HepG2 (cell line): ENCODE measurements around the gene ARHGAP31. TPM values are rescaled to one million over a fixed set of nuclear protein-coding genes. Genes with fewer than 3 reads are reported as not detected.

Source experiments
- ATAC-seq: fragments of 200-7000 bp; cut with Tn5 transposase; 3 replicates; pipeline ENCODE4 v1.9.1; 2020; ENCODE audit warnings: mild to moderate bottlenecking, moderate library complexity
- BruUV-seq: library from RNA; stranded (reverse); fragments of 400-500 nt; replicated peaks from 2 replicates; lab custom pipeline; 2021; lab: Mats Ljungman, UMichigan
- CTCF ChIA-PET: fragments of 300-600 bp; formaldehyde crosslinking; extraction: SDS; loops from one replicate; lab custom pipeline; 2021; ENCODE audit warnings: low total read pairs, inconsistent platforms, low intra/inter-chr PET ratio; lab: Yijun Ruan, JAX
- POLR2A ChIA-PET: fragments of 350-600 bp; sonication (Branson Sonifier 250); formaldehyde crosslinking; loops from one replicate; lab custom pipeline; 2020; ENCODE audit warnings: antibody characterized with exemption, inconsistent platforms; lab: Yijun Ruan, JAX
- DNase-seq: peaks from one replicate; pipeline ENCODE4 v3.0.0-alpha.2; 2015; ENCODE audit warnings: low spot score
- FAIRE-seq: peaks from 3 replicates; lab custom pipeline; 2011; peaks lifted over from hg19 to GRCh38; lab: Jason Lieb, UNC
- H2AFZ ChIP-seq: one replicate; pipeline ENCODE4 v1.6.1; 2011; ENCODE audit warnings: low read length, inconsistent platforms
- H3K27ac ChIP-seq: fragments of 300-600 bp; 3 replicates; pipeline ENCODE4 v1.8.0; 2011; ENCODE audit warnings: mixed run types, mild to moderate bottlenecking, mixed read lengths, low read length, inconsistent platforms; ENCODE audit not compliant: insufficient read depth; ENCODE audit errors: extremely low read length
- H3K27me3 ChIP-seq, 2 experiments: fragments of 200-600 bp in 1 of 2; 2 replicates in 1 of 2; 3 replicates in 1 of 2; pipeline versions ENCODE4 v1.6.0 to v1.8.0; 2011; ENCODE audit warnings: low read length in 2 of 2, mild to moderate bottlenecking in 2 of 2, moderate library complexity in 2 of 2, inconsistent platforms in 1 of 2; ENCODE audit not compliant: insufficient read depth in 2 of 2, control insufficient read depth in 1 of 2
- H3K36me3 ChIP-seq, 2 experiments: fragments of 200-600 bp in 1 of 2; replicated peaks in 1 of 2; 2 replicates in 1 of 2; 3 replicates in 1 of 2; pipeline versions ENCODE4 v1.5.1 to v1.8.0; 2011; ENCODE audit warnings: low read length in 2 of 2, inconsistent platforms in 1 of 2; ENCODE audit not compliant: insufficient read depth in 2 of 2, control insufficient read depth in 1 of 2
- H3K4me1 ChIP-seq: 2 replicates; pipeline ENCODE4 v1.5.1; 2012; ENCODE audit warnings: low read length, inconsistent platforms; ENCODE audit not compliant: insufficient read depth
- H3K4me2 ChIP-seq: 2 replicates; pipeline ENCODE4 v1.6.0; 2011; ENCODE audit warnings: low read depth, low read length, inconsistent platforms
- H3K4me3 ChIP-seq, 3 experiments: fragments of 200-600 bp in 1 of 3; sonication (generic), shearing (Covaris generic) in 1 of 3; replicated peaks in 1 of 3; 2 replicates each; pipeline ENCODE4 v1.5.1; 2011 to 2016; ENCODE audit warnings: low read length in 3 of 3, inconsistent platforms in 2 of 3, low read depth in 2 of 3, mild to moderate bottlenecking in 2 of 3, control low read depth in 1 of 3, mixed read lengths in 1 of 3; ENCODE audit not compliant: insufficient read depth in 1 of 3
- H3K79me2 ChIP-seq: one replicate; pipeline ENCODE4 v1.6.1; 2011; ENCODE audit warnings: low read length, inconsistent platforms; ENCODE audit not compliant: insufficient read depth
- H3K9ac ChIP-seq: 2 replicates; pipeline ENCODE4 v1.6.0; 2011; ENCODE audit warnings: mild to moderate bottlenecking, low read depth, low read length, inconsistent platforms; ENCODE audit not compliant: insufficient read depth
- H3K9me3 ChIP-seq: 2 replicates; pipeline ENCODE4 v1.5.1; 2012; ENCODE audit warnings: mild to moderate bottlenecking, low read length
- H4K20me1 ChIP-seq: 2 replicates; pipeline ENCODE4 v1.6.0; 2011; ENCODE audit warnings: inconsistent platforms, mild to moderate bottlenecking, low read length, moderate library complexity; ENCODE audit not compliant: insufficient read depth
- ELK4 ChIP-seq: sonication (generic); formaldehyde crosslinking; IDR thresholded peaks from 2 replicates; pipeline ENCODE4 v1.9.0; 2021; ENCODE audit warnings: missing genetic modification reagents, borderline replicate concordance
- XBP1 ChIP-seq: sonication (generic); formaldehyde crosslinking; IDR thresholded peaks from 2 replicates; pipeline ENCODE4 v1.5.0; 2020; ENCODE audit warnings: missing genetic modification reagents
- ZBTB1 ChIP-seq: sonication (generic); formaldehyde crosslinking; IDR thresholded peaks from 2 replicates; pipeline ENCODE4 v1.4.0; 2020; ENCODE audit warnings: missing genetic modification reagents, borderline replicate concordance
- ZBTB44 ChIP-seq: sonication (generic); formaldehyde crosslinking; IDR thresholded peaks from 2 replicates; pipeline ENCODE4 v1.4.0; 2020; ENCODE audit warnings: missing genetic modification reagents
- ZFP1 ChIP-seq: IDR thresholded peaks from 2 replicates; pipeline ENCODE4 v1.6.1; 2016
- ZNF407 ChIP-seq: sonication (generic); formaldehyde crosslinking; IDR thresholded peaks from one replicate; pipeline ENCODE4 v1.5.1; 2020; ENCODE audit warnings: mild to moderate bottlenecking, missing genetic modification reagents; ENCODE audit errors: not compliant biosample characterization
- ZNF451 ChIP-seq: sonication (generic); formaldehyde crosslinking; IDR thresholded peaks from 2 replicates; pipeline ENCODE4 v1.5.0; 2020; ENCODE audit warnings: mild to moderate bottlenecking, missing genetic modification reagents
- ZNF576 ChIP-seq: sonication (generic); formaldehyde crosslinking; IDR thresholded peaks from 2 replicates; pipeline ENCODE4 v1.4.0; 2020; ENCODE audit warnings: mild to moderate bottlenecking, missing genetic modification reagents
- ZNF577 ChIP-seq: sonication (generic); formaldehyde crosslinking; IDR thresholded peaks from 2 replicates; pipeline ENCODE4 v1.4.0; 2020; ENCODE audit warnings: mild to moderate bottlenecking, low read depth, missing genetic modification reagents, borderline replicate concordance
- ZNF607 ChIP-seq: sonication (generic); formaldehyde crosslinking; IDR thresholded peaks from 2 replicates; pipeline ENCODE4 v1.5.1; 2020; ENCODE audit warnings: missing genetic modification reagents, mild to moderate bottlenecking, borderline replicate concordance
- WGBS: methylation state at CpG from one replicate; pipeline ENCODE4 v1.1.6; 2017; ENCODE audit warnings: low lambda C conversion rate; 5-methylcytosine and 5-hydroxymethylcytosine counted together
- in situ Hi-C: cut with HindIII; loops from 2 replicates; pipeline ENCODE4 v1.10.0; 2017; ENCODE audit warnings: low pct_unique_long_range_greater_than_20kb; ENCODE audit not compliant: extremely low pct_ligation_motif_present
- intact Hi-C: fragments of 100-400 bp; cut with micrococcal nuclease; formaldehyde crosslinking; loops from one replicate; pipeline ENCODE4 v1.10.0; 2022; ENCODE audit not compliant: unreplicated experiment
- polyA plus RNA-seq, 8 experiments: library from polyadenylated mRNA; depleted of rRNA in 3 of 8; stranded (reverse) in 7 of 8; unstranded in 1 of 8; fragments of >200 nt; fragmentation: Illumina TruSeq in 4 of 8; extraction: Trizol in 4 of 8; gene quantifications; 2 replicates each; pipeline versions ENCODE4 v1.2.1 to v1.2.3, GENCODE V29; 2011 to 2016; ENCODE audit warnings: low read depth in 4 of 8, missing spikeins in 1 of 8, mixed read lengths in 1 of 8; ENCODE audit not compliant: insufficient read depth in 1 of 8
- total RNA-seq, 5 experiments: library from RNA; depleted of rRNA; stranded (reverse); fragments of >200 nt; fragmentation: Illumina TruSeq; extraction: Trizol; gene quantifications; 2 replicates each; pipeline ENCODE4 v1.2.3, GENCODE V29; 2016; ENCODE audit warnings: low read depth in 1 of 5

ARHGAP31 gene
- total and polyA plus RNA-seq, 2 of the 13 experiments (the other 11 are each of a cell fraction or from before 2014, with no cell fraction given) = not detected

- TF ChIP-seq ZNF407 (CRISPR knock-in tag) = no peak
- no peak for TF ChIP-seq ZFP1 (CRISPR knock-in tag)
Measured at GRCh38 chr3:119245778-119246177, 48.4 kb upstream of the ARHGAP31 start (continued).

GRCh38 chr3:119255214-119255613, 39.0 kb upstream of the ARHGAP31 start:
- Histone ChIP-seq H4K20me1 (no peaks in the 10 kb centered on the region), H3K79me2 (no peaks in the 10 kb centered on the region), H3K4me1 (no peaks in the 10 kb centered on the region), H3K9ac (no peak overlapping the region), H2AFZ (no peak overlapping the region), H3K4me3 (no peak overlapping the region), H3K27ac (no peak overlapping the region), H3K36me3 (no peaks in the 10 kb centered on the region), H3K4me2 (no peak overlapping the region), H3K27me3 (0 out of 5 replicates have a peak, but pooled peaks cover 0 to 6% of the 10 kb centered on the region in 2 experiments), H3K9me3 (no peaks in the 10 kb centered on the region)
- WGBS = 3% methylated on average over 2 of the region's 2 CpGs
- no TSS peak for BruUV-seq
- ATAC-seq (no peak), DNase-seq (no peak), FAIRE-seq (no peak)
- ChIA-PET POLR2A (no interaction called here), CTCF (no interaction called here)
- in situ Hi-C loops = no loop called here
- intact Hi-C loops = no loop called here
- TF ChIP-seq ZNF607 (CRISPR knock-in tag) (no peak), ZNF451 (CRISPR knock-in tag) (no peak), ELK4 (CRISPR knock-in tag) (no peak), ZBTB1 (CRISPR knock-in tag) (no peak), ZNF577 (CRISPR knock-in tag) (no peak), ZNF576 (CRISPR knock-in tag) (no peak), XBP1 (CRISPR knock-in tag) (no peak), ZBTB44 (CRISPR knock-in tag) (no peak)
